WI38 (cell line): Measurements from ENCODE around the gene RBBP8NL.

ENCODE experiments used
- H3K4me3 ChIP-seq: 2 replicates; pipeline ENCODE4 v1.5.1; 2011; ENCODE audit warnings: low read depth, mild to moderate bottlenecking, control low read depth, low read length
- CTCF ChIP-seq: IDR thresholded peaks from 2 replicates; pipeline ENCODE4 v1.5.1; 2012; ENCODE audit warnings: low read depth, mild to moderate bottlenecking, control low read depth, low read length

The RBBP8NL gene

DNA sequence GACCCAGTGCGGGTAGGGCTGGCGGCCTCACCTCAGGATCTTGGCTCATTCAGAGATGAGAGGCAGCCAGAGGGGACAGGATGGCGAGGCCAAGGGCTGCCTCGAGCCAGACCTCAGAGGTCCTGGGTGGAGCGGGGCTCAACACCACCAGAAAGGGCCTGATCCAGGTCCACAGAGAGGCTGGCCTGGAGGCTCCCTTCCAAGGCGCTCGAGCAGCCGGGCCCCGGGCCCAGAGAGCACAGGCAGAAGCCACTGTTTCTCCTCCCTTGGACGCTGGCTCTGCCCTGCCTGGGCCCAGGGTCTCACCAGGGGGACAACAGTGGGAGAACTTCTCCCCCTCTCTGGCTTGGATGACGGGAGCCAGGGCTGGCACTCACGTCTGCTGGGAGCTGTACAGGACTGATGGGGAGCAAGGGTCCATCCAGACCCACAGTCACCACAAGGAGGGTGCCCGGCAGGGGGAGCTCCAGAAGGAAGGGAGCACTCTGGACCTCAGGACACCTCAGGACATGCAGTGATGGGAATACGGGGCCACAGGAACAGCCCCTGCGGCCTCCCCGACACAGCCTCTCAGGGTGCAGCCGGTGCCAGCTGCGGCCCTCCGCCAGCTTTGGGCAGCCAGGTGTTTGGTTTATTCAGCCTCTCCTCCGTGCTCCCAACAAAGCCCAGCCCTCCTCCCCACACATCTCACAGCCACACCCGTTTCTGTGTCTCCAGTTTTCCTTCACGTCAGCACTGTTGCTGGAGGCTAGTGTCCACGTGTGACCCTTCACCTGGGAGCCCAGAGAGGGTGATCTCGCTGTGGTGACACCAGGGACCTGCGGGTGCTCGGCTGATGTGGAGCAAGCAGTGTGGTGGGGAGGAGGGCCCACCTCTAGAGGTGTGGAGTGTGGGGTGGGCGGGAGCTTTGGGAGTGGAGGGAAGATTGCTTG lies 31.8 kb downstream of the RBBP8NL start:
- no peak for TF ChIP-seq CTCF
- H3K4me3 ChIP-seq: no peak overlapping the region

GRCh38 chr20:62394248-62395245 lies 32.8 kb downstream of the RBBP8NL start:
- no peak for TF ChIP-seq CTCF
- H3K4me3 ChIP-seq: no peak overlapping the region

DNA sequence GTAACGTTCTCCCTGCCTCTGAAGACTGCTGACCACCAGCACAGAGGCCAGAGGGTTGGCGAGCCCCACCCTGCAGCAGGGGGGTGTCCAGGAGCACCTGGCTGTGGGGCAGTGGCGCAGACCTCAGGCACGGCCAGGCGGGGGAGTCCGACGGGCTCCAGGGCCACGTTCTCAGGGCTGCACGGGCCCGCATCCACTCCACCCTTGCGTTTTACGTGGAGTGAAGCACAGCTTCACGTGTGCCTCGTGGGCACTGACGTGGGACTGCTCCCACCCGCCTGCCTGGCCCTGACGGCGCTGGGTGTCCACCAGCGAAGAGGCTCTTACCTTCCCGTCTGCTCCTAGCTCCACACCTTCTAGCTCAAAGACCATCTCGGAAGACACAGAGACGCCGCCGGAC lies 33.5 kb downstream of the RBBP8NL start:
- no peak for TF ChIP-seq CTCF
- H3K4me3 ChIP-seq: no peak overlapping the region

DNA sequence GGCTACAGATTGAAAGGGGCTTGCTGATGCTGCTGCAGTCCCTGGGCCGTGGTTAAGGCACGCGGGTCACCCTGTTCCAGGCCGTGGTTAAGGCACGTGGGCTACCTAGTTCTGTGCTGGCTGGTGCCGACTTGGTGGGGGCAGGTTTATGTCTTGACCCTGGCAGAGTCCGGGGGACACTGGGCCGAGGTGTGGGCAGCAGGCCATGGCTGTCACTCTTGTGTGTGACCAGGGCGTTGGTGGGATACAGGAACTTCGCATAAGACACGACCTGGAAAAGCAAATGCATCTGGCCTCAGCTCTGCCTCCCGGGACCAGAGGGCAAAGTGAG lies 34.0 kb downstream of the RBBP8NL start:
- TF ChIP-seq CTCF: no peak
- no peak overlapping the region for H3K4me3 ChIP-seq

DNA sequence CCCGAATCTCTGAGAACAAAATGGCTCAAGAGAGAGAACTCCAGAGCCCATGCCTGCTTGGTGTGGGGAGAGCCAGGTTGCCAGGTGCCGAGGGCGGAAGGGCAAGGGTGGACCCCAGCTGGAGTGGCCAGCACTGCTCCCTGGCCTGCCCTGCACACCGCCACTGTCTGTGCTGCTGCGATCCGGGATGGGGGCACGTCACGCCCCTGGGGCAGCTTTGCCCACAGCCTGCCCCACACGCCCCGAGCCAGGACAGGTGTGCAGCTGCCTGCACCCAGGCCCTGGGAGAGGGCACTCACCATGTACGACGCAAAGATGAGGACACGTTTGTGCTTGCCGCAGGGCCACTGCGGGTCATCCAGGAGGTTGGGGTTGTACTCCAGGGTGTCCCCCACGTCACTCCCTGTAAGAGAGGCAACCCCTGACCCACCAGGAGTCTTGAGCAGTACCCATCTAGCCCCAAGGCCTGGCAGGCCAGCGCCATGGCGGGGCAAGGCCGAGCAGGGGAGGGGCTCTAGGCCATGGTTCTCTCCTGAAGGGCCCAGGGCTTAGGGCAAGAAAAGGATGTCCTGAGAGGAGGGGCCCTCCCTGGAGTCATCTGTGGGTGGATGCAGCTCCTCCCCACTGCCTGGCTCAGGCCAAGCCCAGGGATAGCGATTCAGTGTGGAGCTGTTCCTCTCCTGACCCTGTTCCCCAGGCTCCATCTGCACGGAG lies 34.6 kb downstream of the RBBP8NL start:
- H3K4me3 ChIP-seq: no peak overlapping the region
- no peak for TF ChIP-seq CTCF

DNA sequence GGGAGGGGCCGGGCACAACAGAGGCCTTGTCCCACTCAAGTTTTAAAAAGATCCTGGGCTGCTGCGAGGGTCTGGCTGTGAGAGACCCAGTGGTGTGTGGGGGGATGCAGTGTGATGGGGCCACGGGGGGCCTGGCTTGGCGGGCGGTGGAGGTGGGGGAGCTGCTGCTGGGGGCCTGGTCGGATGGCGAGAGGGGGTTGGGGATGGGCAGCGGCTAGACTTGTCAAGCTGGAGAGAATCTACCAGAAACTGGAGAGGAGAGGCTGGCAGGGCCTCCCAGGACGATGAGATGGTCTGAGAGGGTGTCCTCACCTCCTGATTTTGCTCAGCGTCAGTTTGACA lies 35.3 kb downstream of the RBBP8NL start:
- TF ChIP-seq CTCF: no peak

More for the DNA sequence above, 35.3 kb downstream of the RBBP8NL start:
- H3K4me3 ChIP-seq: no peak overlapping the region
